Parathyroid adenoma (tissue), 2 donors: ENCODE measurements around the gene EXOC3L2.
"Not testable (repeated sequence)": the region's sequence is repeated elsewhere in the genome, so short reads cannot be mapped to it uniquely, and the experiment has no call there.

Experiments
- H2AFZ ChIP-seq: fragments of 300-600 bp; sonication (generic); one replicate; pipeline ENCODE4 v1.7.0; 2017; ENCODE audit warnings: antibody characterized with exemption, mild to moderate bottlenecking
- H3K27ac ChIP-seq: fragments of 300-600 bp; sonication (generic); one replicate; pipeline ENCODE4 v1.7.0; 2017
- H3K27me3 ChIP-seq: fragments of 300-600 bp; sonication (generic); one replicate; pipeline ENCODE4 v1.7.0; 2017; ENCODE audit warnings: low read length; ENCODE audit not compliant: control insufficient read depth, insufficient read depth
- H3K36me3 ChIP-seq: fragments of 300-600 bp; sonication (generic); one replicate; pipeline ENCODE4 v1.7.0; 2017; ENCODE audit warnings: low read length; ENCODE audit not compliant: control insufficient read depth, insufficient read depth
- H3K4me1 ChIP-seq: fragments of 300-600 bp; sonication (generic); one replicate; pipeline ENCODE4 v1.7.0; 2017; ENCODE audit warnings: control low read depth
- H3K4me2 ChIP-seq: fragments of 300-600 bp; sonication (generic); one replicate; pipeline ENCODE4 v1.7.0; 2017; ENCODE audit warnings: low read length
- H3K4me3 ChIP-seq: fragments of 300-600 bp; sonication (generic); one replicate; pipeline ENCODE4 v1.7.0; 2017; ENCODE audit warnings: low read depth, low read length
- H3K79me2 ChIP-seq: fragments of 300-600 bp; sonication (generic); one replicate; pipeline ENCODE4 v1.7.0; 2017; ENCODE audit warnings: control low read depth
- H3K9ac ChIP-seq: fragments of 300-600 bp; sonication (generic); one replicate; pipeline ENCODE4 v1.7.0; 2017; ENCODE audit warnings: mild to moderate bottlenecking
- H3K9me3 ChIP-seq: fragments of 300-600 bp; sonication (generic); one replicate; pipeline ENCODE4 v1.7.0; 2017; ENCODE audit warnings: low read length; ENCODE audit not compliant: control insufficient read depth
- CTCF ChIP-seq: fragments of 300-600 bp; sonication (generic); IDR thresholded peaks from one replicate; pipeline ENCODE4 v1.7.0; 2017; ENCODE audit warnings: antibody characterized with exemption, mild to moderate bottlenecking
- donor health status: primary hyperparathyroidism.

EXOC3L2 gene

GRCh38 chr19:45234089-45234869 is 10.9 kb downstream of the EXOC3L2 start:
- Histone ChIP-seq H3K36me3 (no peaks in the 10 kb centered on the region), H3K27me3 (no peaks in the 10 kb centered on the region)

GRCh38 chr19:45231891-45232290 is 13.3 kb downstream of the EXOC3L2 start:
- Histone ChIP-seq H3K9me3 (no peaks in the 10 kb centered on the region), H3K36me3 (no peaks in the 10 kb centered on the region), H3K79me2 (no peaks in the 10 kb centered on the region), H3K27ac (no peak overlapping the region), H3K9ac (no peak overlapping the region), H3K4me1 (no peaks in the 10 kb centered on the region), H3K4me2 (no peak overlapping the region), H3K4me3 (no peak overlapping the region), H2AFZ (no peak overlapping the region), H3K27me3 (no peaks in the 10 kb centered on the region)
- TF ChIP-seq CTCF, result no peak

More at GRCh38 chr19:45234089-45234869, 10.9 kb downstream of the EXOC3L2 start:
- H3K4me1 ChIP-seq, result no peaks in the 10 kb centered on the region
- no peak overlapping the region for H3K9ac ChIP-seq
- peak overlapping the region; percentile 63 for H2AFZ ChIP-seq
- no peak overlapping the region for H3K27ac ChIP-seq
- H3K9me3 ChIP-seq, result no peaks in the 10 kb centered on the region
- no peak overlapping the region for H3K4me2 ChIP-seq
- TF ChIP-seq CTCF, result no peak
- H3K4me3 ChIP-seq, result no peak overlapping the region
- no peaks in the 10 kb centered on the region for H3K79me2 ChIP-seq

GRCh38 chr19:45229056-45229455 is 16.2 kb downstream of the EXOC3L2 start:
- H3K9ac ChIP-seq, H2AFZ ChIP-seq, H3K27me3 ChIP-seq, H3K4me3 ChIP-seq, H3K79me2 ChIP-seq, H3K9me3 ChIP-seq, H3K27ac ChIP-seq, H3K4me1 ChIP-seq, H3K4me2 ChIP-seq, H3K36me3 ChIP-seq: not testable (repeated sequence)

GRCh38 chr19:45224645-45225044 is 20.6 kb downstream of the EXOC3L2 start:
- Histone ChIP-seq H3K9ac (no peak overlapping the region), H3K4me3 (no peak overlapping the region), H3K36me3 (no peaks in the 10 kb centered on the region), H3K9me3 (no peaks in the 10 kb centered on the region), H3K79me2 (no peaks in the 10 kb centered on the region), H2AFZ (no peak overlapping the region), H3K27ac (no peak overlapping the region), H3K4me1 (no peaks in the 10 kb centered on the region), H3K4me2 (no peak overlapping the region), H3K27me3 (no peaks in the 10 kb centered on the region)
- TF ChIP-seq CTCF, result no peak

GRCh38 chr19:45223879-45224278 is 21.3 kb downstream of the EXOC3L2 start:
- no peaks in the 10 kb centered on the region for H3K79me2 ChIP-seq
- no peaks in the 10 kb centered on the region for H3K27me3 ChIP-seq
- no peak overlapping the region for H2AFZ ChIP-seq
- no peak for TF ChIP-seq CTCF
- H3K27ac ChIP-seq, result no peak overlapping the region
- H3K4me2 ChIP-seq, result no peak overlapping the region
- no peaks in the 10 kb centered on the region for H3K4me1 ChIP-seq
- no peak overlapping the region for H3K9ac ChIP-seq
- no peaks in the 10 kb centered on the region for H3K9me3 ChIP-seq
- no peaks in the 10 kb centered on the region for H3K36me3 ChIP-seq
- H3K4me3 ChIP-seq, result no peak overlapping the region
